Lung (tissue), 12 donors: Measurements from ENCODE around the gene MYG1. TPM values are rescaled to one million over a fixed set of nuclear protein-coding genes. Genes with fewer than 3 reads are reported as not detected.

Experiments
- ATAC-seq: fragments of 200-7000 bp; cut with Tn5 transposase; one replicate; pipeline ENCODE4 v1.9.1; 2020; ENCODE audit warnings: moderate number of reproducible peaks; ENCODE audit not compliant: insufficient read depth, low FRiP score
- DNase-seq, 3 donors: peaks; one replicate each; pipeline ENCODE4 v3.0.0-alpha.2; 2013 to 2017
- H3K27ac ChIP-seq, 2 donors: one replicate each; pipeline ENCODE4 v1.5.1; 2013; ENCODE audit warnings: mild to moderate bottlenecking in 2 of 2, moderate library complexity in 2 of 2, control low read depth in 1 of 2, inconsistent platforms in 1 of 2, low read depth in 1 of 2, low read length in 1 of 2
- H3K27me3 ChIP-seq, 3 donors: one replicate each; pipeline ENCODE4 v1.5.1; 2013; ENCODE audit warnings: low read length in 2 of 3; ENCODE audit not compliant: control insufficient read depth in 3 of 3, insufficient read depth in 3 of 3
- H3K36me3 ChIP-seq, 4 donors: one replicate each; pipeline ENCODE4 v1.5.1; 2013; ENCODE audit warnings: low read length in 4 of 4, mild to moderate bottlenecking in 1 of 4, moderate library complexity in 1 of 4; ENCODE audit not compliant: control insufficient read depth in 4 of 4, insufficient read depth in 4 of 4
- H3K4me1 ChIP-seq, 5 donors: one replicate each; pipeline ENCODE4 v1.5.1; 2013; ENCODE audit warnings: low read length in 5 of 5, mild to moderate bottlenecking in 2 of 5, moderate library complexity in 1 of 5; ENCODE audit not compliant: control insufficient read depth in 5 of 5, insufficient read depth in 5 of 5
- H3K4me3 ChIP-seq: one replicate; pipeline ENCODE4 v1.5.1; 2013; ENCODE audit warnings: mild to moderate bottlenecking, control low read depth, moderate library complexity
- H3K9ac ChIP-seq, 2 donors: one replicate each; pipeline ENCODE4 v1.5.1; 2013; ENCODE audit warnings: low read length in 2 of 2, control low read depth in 1 of 2; ENCODE audit not compliant: insufficient read depth in 1 of 2
- H3K9me3 ChIP-seq, 4 donors: one replicate each; pipeline ENCODE4 v1.5.1; 2013; ENCODE audit warnings: low read length in 3 of 4, mild to moderate bottlenecking in 1 of 4, moderate library complexity in 1 of 4; ENCODE audit not compliant: control insufficient read depth in 4 of 4, insufficient read depth in 3 of 4
- CTCF ChIP-seq: IDR thresholded peaks from 2 replicates; pipeline ENCODE4 v1.5.1; 2012; ENCODE audit warnings: mild to moderate bottlenecking; ENCODE audit errors: control extremely low read depth, extremely low read depth
- WGBS, 2 donors: extraction: QIAGEN DNeasy Blood & Tissue Kit; methylation state at CpG; one replicate each; pipeline ENCODE4 v1.1.7; 2013; 5-methylcytosine and 5-hydroxymethylcytosine counted together
- polyA plus RNA-seq, 2 donors: library from polyadenylated mRNA; stranded (reverse); fragments of 200-250 nt; gene quantifications; one replicate each; pipeline ENCODE4 v1.2.1, GENCODE V29; 2013
- total RNA-seq, 2 donors: library from RNA; depleted of rRNA in 1 of 2; stranded (reverse); fragments of >200 nt in 1 of 2; gene quantifications; one replicate each; pipeline ENCODE4 v1.2.1, GENCODE V29; 2014 to 2021
- donor health status: control.
- donor health status: control.
- donor health status: Bipolar disorder and iron deficiency.
- donor health status: healthy.
- donor health status: DM: yes; HTN: yes; CAD: no.

MYG1 gene
- total and polyA plus RNA-seq, 4 donors: 22.1 to 88.9 (median 59.8) TPM

GRCh38 chr12:53352331-53353256, 53.1 kb downstream of the MYG1 start:
- Histone ChIP-seq H3K9ac (peak overlapping the region in 1 of 2 donors; percentile 26), H3K4me3 (no peak overlapping the region), H3K9me3 (no peaks in the 10 kb centered on the region), H3K4me1 (peaks cover 0 to 7% (median 0%) of the 10 kb centered on the region in 5 donors), H3K27me3 (no peaks in the 10 kb centered on the region), H3K27ac (peak overlapping the region in 1 of 2 donors; percentile 47), H3K36me3 (no peaks in the 10 kb centered on the region)
- peak; percentile 91 for ATAC-seq
- peak; percentile 95 for TF ChIP-seq CTCF
- DNase-seq: peak; percentile 89 to 93 (median 91)
- 59 to 67% methylated on average over 21 of the region's 21 CpGs for WGBS, 2 donors

GRCh38 chr12:53353257-53353655, 53.8 kb downstream of the MYG1 start:
- ATAC-seq (no peak), DNase-seq (no peak)
- H3K4me3 ChIP-seq: no peak overlapping the region
- no peaks in the 10 kb centered on the region for H3K36me3 ChIP-seq
- no peaks in the 10 kb centered on the region for H3K27me3 ChIP-seq
- H3K9ac ChIP-seq: no peak overlapping the region
- no peaks in the 10 kb centered on the region for H3K9me3 ChIP-seq
- H3K4me1 ChIP-seq: peaks cover 0 to 7% (median 0%) of the 10 kb centered on the region in 5 donors
- no peak overlapping the region for H3K27ac ChIP-seq
- TF ChIP-seq CTCF: no peak
- 74 to 96% methylated on average over 5 of the region's 5 CpGs for WGBS, 2 donors

GRCh38 chr12:53355121-53355520, 55.6 kb downstream of the MYG1 start:
- 55 to 56% methylated on average over 3 of the region's 3 CpGs for WGBS, 2 donors
- TF ChIP-seq CTCF: no peak
- no peak for DNase-seq
- Histone ChIP-seq H3K36me3 (no peaks in the 10 kb centered on the region), H3K27ac (no peak overlapping the region), H3K27me3 (no peaks in the 10 kb centered on the region), H3K9ac (no peak overlapping the region), H3K4me3 (no peak overlapping the region), H3K4me1 (peaks cover 0 to 7% (median 0%) of the 10 kb centered on the region in 5 donors), H3K9me3 (no peaks in the 10 kb centered on the region)
- no peak for ATAC-seq

Other genes starting within 250 kb of the MYG1 start
- gene TNS2, start 249.6 kb upstream of the MYG1 start, total RNA-seq: 100 to 1,000 TPM in 1 of 2 donors, 10 to 100 TPM in 1; 56.7 to 182 TPM
- 100 to 1,000 TPM in 1 of 2 donors, 10 to 100 TPM in 1; 72.8 to 138 TPM for gene TNS2, start 249.6 kb upstream of the MYG1 start, polyA plus RNA-seq
- gene SPRYD3, start 220.3 kb upstream of the MYG1 start, total RNA-seq: 10 to 100 TPM; 17.1 to 60.2 TPM
- gene SPRYD3, start 220.3 kb upstream of the MYG1 start, polyA plus RNA-seq: 10 to 100 TPM; 24.4 to 45.5 TPM
- gene IGFBP6, start 202.0 kb upstream of the MYG1 start, total RNA-seq: 10 to 100 TPM; 16.0 to 42.5 TPM
- gene IGFBP6, start 202.0 kb upstream of the MYG1 start, polyA plus RNA-seq: 10 to 100 TPM; 15.9 to 75.0 TPM
- under 1 TPM in 1 of 2 donors, not detected in 1; 0.21 TPM for gene SOAT2, start 196.2 kb upstream of the MYG1 start, total RNA-seq
- gene SOAT2, start 196.2 kb upstream of the MYG1 start, polyA plus RNA-seq: under 1 TPM; 0.06 to 0.10 TPM
- 10 to 100 TPM; 28.0 to 37.4 TPM for gene ZNF740, start 119.0 kb upstream of the MYG1 start, total RNA-seq
- gene ZNF740, start 119.0 kb upstream of the MYG1 start, polyA plus RNA-seq: 1 to 10 TPM; 7.8 to 8.6 TPM
- 10 to 100 TPM; 30.1 to 48.8 TPM for gene CSAD, start 118.8 kb upstream of the MYG1 start, total RNA-seq
- 10 to 100 TPM; 21.7 to 36.5 TPM for gene CSAD, start 118.8 kb upstream of the MYG1 start, polyA plus RNA-seq
- gene ITGB7, start 92.4 kb upstream of the MYG1 start, total RNA-seq: 1 to 10 TPM; 2.3 to 7.9 TPM
- 1 to 10 TPM; 3.9 to 6.1 TPM for gene ITGB7, start 92.4 kb upstream of the MYG1 start, polyA plus RNA-seq
- gene RARG, start 67.5 kb upstream of the MYG1 start, total RNA-seq: 10 to 100 TPM; 27.8 to 29.7 TPM
- gene RARG, start 67.5 kb upstream of the MYG1 start, polyA plus RNA-seq: 10 to 100 TPM; 12.0 to 14.2 TPM
- gene ESPL1, start 31.4 kb upstream of the MYG1 start, total RNA-seq: 1 to 10 TPM; 2.0 to 6.7 TPM
- gene ESPL1, start 31.4 kb upstream of the MYG1 start, polyA plus RNA-seq: under 1 TPM; 0.77 to 0.97 TPM
- gene PFDN5, start 4.2 kb upstream of the MYG1 start, total RNA-seq: 100 to 1,000 TPM; 351 to 361 TPM
- gene PFDN5, start 4.2 kb upstream of the MYG1 start, polyA plus RNA-seq: 1,000 to 10,000 TPM in 1 of 2 donors, 100 to 1,000 TPM in 1; 649 to 1,722 TPM
- gene AAAS, start 21.9 kb downstream of the MYG1 start, total RNA-seq: 10 to 100 TPM; 51.4 to 51.7 TPM
- 10 to 100 TPM; 29.7 to 37.0 TPM for gene AAAS, start 21.9 kb downstream of the MYG1 start, polyA plus RNA-seq
- not detected for gene SP7, start 36.7 kb downstream of the MYG1 start, total RNA-seq
- gene SP7, start 36.7 kb downstream of the MYG1 start, polyA plus RNA-seq: not detected
- gene SP1, start 80.5 kb downstream of the MYG1 start, total RNA-seq: 10 to 100 TPM; 68.3 to 72.2 TPM
- gene SP1, start 80.5 kb downstream of the MYG1 start, polyA plus RNA-seq: 10 to 100 TPM; 16.2 to 26.6 TPM
- under 1 TPM in 1 of 2 donors, not detected in 1; 0.52 TPM for gene AMHR2, start 124.2 kb downstream of the MYG1 start, total RNA-seq
- under 1 TPM; 0.02 to 0.22 TPM for gene AMHR2, start 124.2 kb downstream of the MYG1 start, polyA plus RNA-seq
- 100 to 1,000 TPM in 1 of 2 donors, 10 to 100 TPM in 1; 59.0 to 178 TPM for gene PRR13, start 142.0 kb downstream of the MYG1 start, total RNA-seq
- 100 to 1,000 TPM; 157 to 336 TPM for gene PRR13, start 142.0 kb downstream of the MYG1 start, polyA plus RNA-seq
- gene PCBP2, start 152.4 kb downstream of the MYG1 start, total RNA-seq: 100 to 1,000 TPM; 612 to 697 TPM
- 100 to 1,000 TPM; 363 to 501 TPM for gene PCBP2, start 152.4 kb downstream of the MYG1 start, polyA plus RNA-seq
- gene MAP3K12, start 199.8 kb downstream of the MYG1 start, total RNA-seq: 10 to 100 TPM; 21.2 to 25.4 TPM
- 10 to 100 TPM; 13.4 to 18.9 TPM for gene MAP3K12, start 199.8 kb downstream of the MYG1 start, polyA plus RNA-seq
- 10 to 100 TPM; 32.6 to 41.3 TPM for gene TARBP2, start 201.6 kb downstream of the MYG1 start, total RNA-seq
- 10 to 100 TPM; 32.2 to 37.1 TPM for gene TARBP2, start 201.6 kb downstream of the MYG1 start, polyA plus RNA-seq
- gene NPFF, start 207.8 kb downstream of the MYG1 start, total RNA-seq: not detected
- gene NPFF, start 207.8 kb downstream of the MYG1 start, polyA plus RNA-seq: under 1 TPM in 1 of 2 donors, not detected in 1; 0.45 TPM